ENCODE data around the gene RANBP17.

GRCh38 chr5:170846846-170847245, 15.0 kb upstream of the RANBP17 start:
- TF ChIP-seq CTCF (IDR thresholded peaks at IDR 0.05; ENCODE audit: insufficient read depth, low read length) = no peak
- no peak for TF ChIP-seq REST (IDR thresholded peaks at IDR 0.05; ENCODE audit: insufficient replicate concordance, low read depth)
- no peak for TF ChIP-seq GABPA (IDR thresholded peaks at IDR 0.05; ENCODE audit: low read depth)

All from HL-60 (cell line).